ENCODE measurements around the gene VKORC1. TPM values are rescaled to one million over a fixed set of nuclear protein-coding genes. Genes with fewer than 3 reads are reported as not detected.

The VKORC1 gene
- total and polyA plus RNA-seq, 4 donors = 29.9 to 519 (median 263) TPM

DNA sequence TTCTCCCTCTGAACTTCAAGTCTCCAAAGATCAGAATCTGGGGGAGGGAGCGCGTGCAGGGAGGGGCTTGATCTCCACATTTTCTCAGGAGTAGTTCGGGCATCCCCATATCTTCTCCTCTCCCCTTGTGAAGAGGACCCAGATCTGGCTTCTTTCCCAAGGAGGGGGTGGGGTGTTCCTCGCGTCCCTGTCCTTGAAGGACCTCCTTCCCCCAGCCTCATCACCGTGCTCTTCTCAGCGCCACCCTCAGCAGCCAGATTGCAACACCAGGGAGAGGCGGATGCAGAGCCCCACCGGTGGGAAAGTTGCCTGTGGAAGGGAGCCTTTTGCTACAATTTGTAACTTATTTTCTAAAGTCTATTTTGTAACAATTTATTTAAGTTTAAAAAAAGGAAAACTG lies 11.5 kb downstream of the VKORC1 start:
- no peak for DNase-seq (ENCODE audit: low spot score)
- Histone ChIP-seq H3K36me3 (ENCODE audit: control insufficient read depth in 4 of 4, insufficient read depth in 3 of 4, low read depth in 1 of 4, low read length in 3 of 4) (peaks cover 5 to 59% (median 26%) of the 10 kb centered on the region in 4 donors), H3K4me3 (ENCODE audit: low read depth in 1 of 3, low read length in 3 of 3) (no peak overlapping the region), H3K9ac (ENCODE audit: low read depth in 1 of 2, low read length in 2 of 2) (no peak overlapping the region), H3K9me3 (ENCODE audit: control insufficient read depth in 4 of 4, low read length in 3 of 4) (no peaks in the 10 kb centered on the region), H3K4me1 (ENCODE audit: control insufficient read depth in 4 of 4, insufficient read depth in 4 of 4, low read length in 3 of 4) (no peaks in the 10 kb centered on the region), H3K27me3 (ENCODE audit: control insufficient read depth in 4 of 4, insufficient read depth in 4 of 4, low read length in 3 of 4) (no peaks in the 10 kb centered on the region), H3K27ac (ENCODE audit: low read depth in 1 of 2, low read length in 2 of 2) (no peak overlapping the region)
- 74% methylated on average over 9 of the region's 9 CpGs for WGBS
- TF ChIP-seq EGR1 (IDR thresholded peaks at IDR 0.05; ENCODE audit: low read depth in 2 of 2) = no peak
- TF ChIP-seq, protein P1, sequence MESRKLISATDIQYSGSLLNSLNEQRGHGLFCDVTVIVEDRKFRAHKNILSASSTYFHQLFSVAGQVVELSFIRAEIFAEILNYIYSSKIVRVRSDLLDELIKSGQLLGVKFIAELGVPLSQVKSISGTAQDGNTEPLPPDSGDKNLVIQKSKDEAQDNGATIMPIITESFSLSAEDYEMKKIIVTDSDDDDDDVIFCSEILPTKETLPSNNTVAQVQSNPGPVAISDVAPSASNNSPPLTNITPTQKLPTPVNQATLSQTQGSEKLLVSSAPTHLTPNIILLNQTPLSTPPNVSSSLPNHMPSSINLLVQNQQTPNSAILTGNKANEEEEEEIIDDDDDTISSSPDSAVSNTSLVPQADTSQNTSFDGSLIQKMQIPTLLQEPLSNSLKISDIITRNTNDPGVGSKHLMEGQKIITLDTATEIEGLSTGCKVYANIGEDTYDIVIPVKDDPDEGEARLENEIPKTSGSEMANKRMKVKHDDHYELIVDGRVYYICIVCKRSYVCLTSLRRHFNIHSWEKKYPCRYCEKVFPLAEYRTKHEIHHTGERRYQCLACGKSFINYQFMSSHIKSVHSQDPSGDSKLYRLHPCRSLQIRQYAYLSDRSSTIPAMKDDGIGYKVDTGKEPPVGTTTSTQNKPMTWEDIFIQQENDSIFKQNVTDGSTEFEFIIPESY (IDR thresholded peaks at IDR 0.05) = no peak
- no peak for TF ChIP-seq YY1 (IDR thresholded peaks at IDR 0.05)
- TF ChIP-seq FOXA2 (IDR thresholded peaks at IDR 0.05) = no peak
- TF ChIP-seq RAD21 (IDR thresholded peaks at IDR 0.05) = no peak
- no peak for TF ChIP-seq FOXA1 (IDR thresholded peaks at IDR 0.05)
- no peak for TF ChIP-seq SP1 (IDR thresholded peaks at IDR 0.05)
- TF ChIP-seq, protein P2, sequence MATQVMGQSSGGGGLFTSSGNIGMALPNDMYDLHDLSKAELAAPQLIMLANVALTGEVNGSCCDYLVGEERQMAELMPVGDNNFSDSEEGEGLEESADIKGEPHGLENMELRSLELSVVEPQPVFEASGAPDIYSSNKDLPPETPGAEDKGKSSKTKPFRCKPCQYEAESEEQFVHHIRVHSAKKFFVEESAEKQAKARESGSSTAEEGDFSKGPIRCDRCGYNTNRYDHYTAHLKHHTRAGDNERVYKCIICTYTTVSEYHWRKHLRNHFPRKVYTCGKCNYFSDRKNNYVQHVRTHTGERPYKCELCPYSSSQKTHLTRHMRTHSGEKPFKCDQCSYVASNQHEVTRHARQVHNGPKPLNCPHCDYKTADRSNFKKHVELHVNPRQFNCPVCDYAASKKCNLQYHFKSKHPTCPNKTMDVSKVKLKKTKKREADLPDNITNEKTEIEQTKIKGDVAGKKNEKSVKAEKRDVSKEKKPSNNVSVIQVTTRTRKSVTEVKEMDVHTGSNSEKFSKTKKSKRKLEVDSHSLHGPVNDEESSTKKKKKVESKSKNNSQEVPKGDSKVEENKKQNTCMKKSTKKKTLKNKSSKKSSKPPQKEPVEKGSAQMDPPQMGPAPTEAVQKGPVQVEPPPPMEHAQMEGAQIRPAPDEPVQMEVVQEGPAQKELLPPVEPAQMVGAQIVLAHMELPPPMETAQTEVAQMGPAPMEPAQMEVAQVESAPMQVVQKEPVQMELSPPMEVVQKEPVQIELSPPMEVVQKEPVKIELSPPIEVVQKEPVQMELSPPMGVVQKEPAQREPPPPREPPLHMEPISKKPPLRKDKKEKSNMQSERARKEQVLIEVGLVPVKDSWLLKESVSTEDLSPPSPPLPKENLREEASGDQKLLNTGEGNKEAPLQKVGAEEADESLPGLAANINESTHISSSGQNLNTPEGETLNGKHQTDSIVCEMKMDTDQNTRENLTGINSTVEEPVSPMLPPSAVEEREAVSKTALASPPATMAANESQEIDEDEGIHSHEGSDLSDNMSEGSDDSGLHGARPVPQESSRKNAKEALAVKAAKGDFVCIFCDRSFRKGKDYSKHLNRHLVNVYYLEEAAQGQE (IDR thresholded peaks at IDR 0.05) = no peak
- no peak for TF ChIP-seq TAF1 (conservative IDR thresholded peaks at IDR 0.05)
- TF ChIP-seq, protein P3, sequence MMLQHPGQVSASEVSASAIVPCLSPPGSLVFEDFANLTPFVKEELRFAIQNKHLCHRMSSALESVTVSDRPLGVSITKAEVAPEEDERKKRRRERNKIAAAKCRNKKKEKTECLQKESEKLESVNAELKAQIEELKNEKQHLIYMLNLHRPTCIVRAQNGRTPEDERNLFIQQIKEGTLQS (IDR thresholded peaks at IDR 0.05) = no peak

DNA sequence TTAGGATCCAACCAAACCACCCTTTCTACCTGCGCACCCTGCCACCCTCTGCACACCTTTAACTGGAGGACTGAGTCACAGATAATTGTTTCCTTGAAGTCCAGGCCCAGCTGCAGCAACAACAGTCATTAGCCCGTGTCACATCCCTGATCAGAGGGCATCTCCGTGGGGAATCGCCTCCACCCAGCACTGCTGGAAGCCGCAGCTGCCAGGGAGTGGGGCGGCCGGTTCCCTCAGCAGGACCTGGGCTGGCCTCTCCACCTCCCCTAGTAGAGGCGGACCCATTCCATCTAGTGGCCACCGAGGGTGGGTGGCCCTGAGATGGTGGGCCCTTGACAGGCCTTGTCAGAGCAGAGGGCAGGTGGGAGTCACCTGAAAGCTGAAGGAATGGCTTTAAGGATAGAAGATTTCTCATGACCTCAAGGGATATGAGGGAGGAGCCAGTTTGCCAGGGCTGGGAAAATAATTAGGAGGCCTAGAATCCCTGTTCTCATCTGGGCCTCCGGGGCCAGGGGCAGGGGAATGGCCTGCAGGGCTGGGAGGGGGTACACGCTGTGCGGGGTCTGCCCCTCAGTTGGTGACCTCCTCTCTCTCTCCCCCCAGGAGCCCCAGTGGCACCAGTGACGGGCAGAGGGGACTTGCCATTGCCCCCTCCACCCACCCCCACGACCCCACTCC lies 12.1 kb downstream of the VKORC1 start:
- no peak overlapping the region for H3K9ac ChIP-seq (ENCODE audit: low read depth in 1 of 2, low read length in 2 of 2)
- H3K27me3 ChIP-seq (ENCODE audit: control insufficient read depth in 4 of 4, insufficient read depth in 4 of 4, low read length in 3 of 4) = no peaks in the 10 kb centered on the region
- WGBS = 87% methylated on average over 14 of the region's 14 CpGs
- no peaks in the 10 kb centered on the region for H3K4me1 ChIP-seq (ENCODE audit: control insufficient read depth in 4 of 4, insufficient read depth in 4 of 4, low read length in 3 of 4)
- H3K36me3 ChIP-seq (ENCODE audit: control insufficient read depth in 4 of 4, insufficient read depth in 3 of 4, low read depth in 1 of 4, low read length in 3 of 4) = peaks cover 5 to 64% (median 28%) of the 10 kb centered on the region in 4 donors
- no peak for DNase-seq (ENCODE audit: low spot score)
- no peak overlapping the region for H3K27ac ChIP-seq (ENCODE audit: low read depth in 1 of 2, low read length in 2 of 2)
- H3K9me3 ChIP-seq (ENCODE audit: control insufficient read depth in 4 of 4, low read length in 3 of 4) = no peaks in the 10 kb centered on the region
- TF ChIP-seq SP1 (IDR thresholded peaks at IDR 0.05) (no peak), JUND (IDR thresholded peaks at IDR 0.05) (no peak), EGR1 (IDR thresholded peaks at IDR 0.05; ENCODE audit: low read depth in 2 of 2) (no peak), TAF1 (conservative IDR thresholded peaks at IDR 0.05) (no peak), RXRA (IDR thresholded peaks at IDR 0.05) (no peak), FOXA2 (IDR thresholded peaks at IDR 0.05) (no peak), HNF4A (conservative IDR thresholded peaks at IDR 0.05) (no peak), RAD21 (IDR thresholded peaks at IDR 0.05) (no peak), YY1 (IDR thresholded peaks at IDR 0.05) (no peak), HNF4G (IDR thresholded peaks at IDR 0.05) (no peak), FOXA1 (IDR thresholded peaks at IDR 0.05) (no peak), NR2F2 (IDR thresholded peaks at IDR 0.05) (no peak), GABPA (IDR thresholded peaks at IDR 0.05 in 1 of 2, conservative IDR thresholded peaks at IDR 0.05 in 1 of 2) (no peak)
- TF ChIP-seq, protein P4, sequence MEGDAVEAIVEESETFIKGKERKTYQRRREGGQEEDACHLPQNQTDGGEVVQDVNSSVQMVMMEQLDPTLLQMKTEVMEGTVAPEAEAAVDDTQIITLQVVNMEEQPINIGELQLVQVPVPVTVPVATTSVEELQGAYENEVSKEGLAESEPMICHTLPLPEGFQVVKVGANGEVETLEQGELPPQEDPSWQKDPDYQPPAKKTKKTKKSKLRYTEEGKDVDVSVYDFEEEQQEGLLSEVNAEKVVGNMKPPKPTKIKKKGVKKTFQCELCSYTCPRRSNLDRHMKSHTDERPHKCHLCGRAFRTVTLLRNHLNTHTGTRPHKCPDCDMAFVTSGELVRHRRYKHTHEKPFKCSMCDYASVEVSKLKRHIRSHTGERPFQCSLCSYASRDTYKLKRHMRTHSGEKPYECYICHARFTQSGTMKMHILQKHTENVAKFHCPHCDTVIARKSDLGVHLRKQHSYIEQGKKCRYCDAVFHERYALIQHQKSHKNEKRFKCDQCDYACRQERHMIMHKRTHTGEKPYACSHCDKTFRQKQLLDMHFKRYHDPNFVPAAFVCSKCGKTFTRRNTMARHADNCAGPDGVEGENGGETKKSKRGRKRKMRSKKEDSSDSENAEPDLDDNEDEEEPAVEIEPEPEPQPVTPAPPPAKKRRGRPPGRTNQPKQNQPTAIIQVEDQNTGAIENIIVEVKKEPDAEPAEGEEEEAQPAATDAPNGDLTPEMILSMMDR (IDR thresholded peaks at IDR 0.05; ENCODE audit: low read depth, low read length, missing input control) = no peak
- TF ChIP-seq, protein P2 (IDR thresholded peaks at IDR 0.05) = no peak
- TF ChIP-seq, protein P5, sequence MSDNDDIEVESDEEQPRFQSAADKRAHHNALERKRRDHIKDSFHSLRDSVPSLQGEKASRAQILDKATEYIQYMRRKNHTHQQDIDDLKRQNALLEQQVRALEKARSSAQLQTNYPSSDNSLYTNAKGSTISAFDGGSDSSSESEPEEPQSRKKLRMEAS (IDR thresholded peaks at IDR 0.05) = no peak
- no peak overlapping the region for H3K4me3 ChIP-seq (ENCODE audit: low read depth in 1 of 3, low read length in 3 of 3)

Measured in liver (tissue), 9 donors.